Spleen (tissue), 7 donors: ENCODE results near the gene TTF2.

Experiments
- POLR2A ChIP-seq, 3 donors: fragments of 450-650 bp; IDR thresholded peaks; one replicate each; pipeline ENCODE4 v1.5.1; 2017; ENCODE audit warnings: antibody characterized with exemption in 3 of 3, mild to moderate bottlenecking in 1 of 3
- TF ChIP-seq, protein P1 (sequence below), 11 experiments: fragments of 200-600 bp in 7 of 11; fragments of 450-650 bp in 4 of 11; sonication (generic) in 4 of 11; IDR thresholded peaks in 8 of 11; conservative IDR thresholded peaks in 3 of 11; 1 replicate in 7 of 11; 2 replicates in 4 of 11; pipeline versions ENCODE4 v1.4.0 to v1.8.0; 2016 to 2021; ENCODE audit warnings: antibody characterized with exemption in 11 of 11, inconsistent platforms in 4 of 11, mild to moderate bottlenecking in 1 of 11
- donor health status: DM: no; HTN: no; CAD: no; lungs with moderate emphysema.
- donor health status: DM: no; HTN: no; CAD: no.
- donor health status: DM: no; HTN: no; CAD: no.

DNA sequence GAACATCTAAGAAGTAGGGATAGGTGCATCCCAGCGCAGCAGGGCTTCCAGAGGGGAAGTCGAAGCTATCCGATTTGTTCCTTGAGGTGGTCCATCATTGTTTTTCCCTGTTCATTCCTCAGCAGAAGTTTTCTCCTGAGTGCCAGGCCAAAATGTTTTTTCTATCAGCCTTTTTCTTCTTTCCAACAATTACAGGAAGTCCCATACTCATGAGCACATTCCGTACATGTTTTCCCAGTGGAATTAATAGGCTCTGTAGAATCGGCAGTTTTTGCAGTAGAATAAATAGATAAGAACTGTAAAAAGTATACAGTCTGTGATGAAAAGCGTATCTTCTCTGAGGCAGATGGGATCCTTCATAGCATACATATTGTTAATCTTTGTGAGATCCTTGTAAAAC, 33.8 kb upstream of the TTF2 start:
- TF ChIP-seq, protein P1, sequence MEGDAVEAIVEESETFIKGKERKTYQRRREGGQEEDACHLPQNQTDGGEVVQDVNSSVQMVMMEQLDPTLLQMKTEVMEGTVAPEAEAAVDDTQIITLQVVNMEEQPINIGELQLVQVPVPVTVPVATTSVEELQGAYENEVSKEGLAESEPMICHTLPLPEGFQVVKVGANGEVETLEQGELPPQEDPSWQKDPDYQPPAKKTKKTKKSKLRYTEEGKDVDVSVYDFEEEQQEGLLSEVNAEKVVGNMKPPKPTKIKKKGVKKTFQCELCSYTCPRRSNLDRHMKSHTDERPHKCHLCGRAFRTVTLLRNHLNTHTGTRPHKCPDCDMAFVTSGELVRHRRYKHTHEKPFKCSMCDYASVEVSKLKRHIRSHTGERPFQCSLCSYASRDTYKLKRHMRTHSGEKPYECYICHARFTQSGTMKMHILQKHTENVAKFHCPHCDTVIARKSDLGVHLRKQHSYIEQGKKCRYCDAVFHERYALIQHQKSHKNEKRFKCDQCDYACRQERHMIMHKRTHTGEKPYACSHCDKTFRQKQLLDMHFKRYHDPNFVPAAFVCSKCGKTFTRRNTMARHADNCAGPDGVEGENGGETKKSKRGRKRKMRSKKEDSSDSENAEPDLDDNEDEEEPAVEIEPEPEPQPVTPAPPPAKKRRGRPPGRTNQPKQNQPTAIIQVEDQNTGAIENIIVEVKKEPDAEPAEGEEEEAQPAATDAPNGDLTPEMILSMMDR (IDR thresholded peaks at IDR 0.05 in 8 of 11, conservative IDR thresholded peaks at IDR 0.05 in 3 of 11) = no peak
- no peak for TF ChIP-seq POLR2A (IDR thresholded peaks at IDR 0.05)
